Esophagus squamous epithelium (tissue), 4 donors: ENCODE results near the gene REL.

ENCODE experiments used
- POLR2A ChIP-seq, 4 donors: fragments of 450-650 bp; IDR thresholded peaks; one replicate each; pipeline ENCODE4 v1.6.1; 2017; ENCODE audit warnings: antibody characterized with exemption in 4 of 4, mild to moderate bottlenecking in 4 of 4, moderate library complexity in 3 of 4
- TF ChIP-seq, protein P1 (sequence below), 6 experiments: fragments of 450-650 bp in 4 of 6; fragments of 200-600 bp in 2 of 6; sonication (generic) in 2 of 6; IDR thresholded peaks; one replicate each; pipeline ENCODE4 v1.5.1; 2016 to 2019; ENCODE audit warnings: antibody characterized with exemption in 6 of 6, mild to moderate bottlenecking in 4 of 6, moderate library complexity in 4 of 6

DNA sequence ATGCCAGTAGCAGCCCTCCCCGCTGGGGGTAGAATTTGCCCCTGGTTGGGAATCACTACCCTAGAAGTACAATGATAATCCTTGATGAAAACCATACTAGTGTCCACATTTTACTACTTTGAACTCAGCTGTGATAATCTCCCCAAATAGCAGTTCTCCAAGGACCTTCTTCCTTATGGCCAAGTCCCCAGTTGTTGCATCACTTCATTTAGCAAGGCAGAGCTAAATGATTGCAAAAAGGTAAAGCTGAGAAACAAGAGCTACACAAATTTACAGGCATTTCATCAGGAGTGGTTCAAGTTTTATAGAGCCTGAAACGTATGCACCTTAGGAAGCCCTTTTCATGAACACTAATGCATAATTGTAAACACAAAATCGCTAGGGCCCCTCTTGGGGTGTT, 44.9 kb upstream of the REL start:
- TF ChIP-seq POLR2A (IDR thresholded peaks at IDR 0.05) = no peak
- TF ChIP-seq, protein P1, sequence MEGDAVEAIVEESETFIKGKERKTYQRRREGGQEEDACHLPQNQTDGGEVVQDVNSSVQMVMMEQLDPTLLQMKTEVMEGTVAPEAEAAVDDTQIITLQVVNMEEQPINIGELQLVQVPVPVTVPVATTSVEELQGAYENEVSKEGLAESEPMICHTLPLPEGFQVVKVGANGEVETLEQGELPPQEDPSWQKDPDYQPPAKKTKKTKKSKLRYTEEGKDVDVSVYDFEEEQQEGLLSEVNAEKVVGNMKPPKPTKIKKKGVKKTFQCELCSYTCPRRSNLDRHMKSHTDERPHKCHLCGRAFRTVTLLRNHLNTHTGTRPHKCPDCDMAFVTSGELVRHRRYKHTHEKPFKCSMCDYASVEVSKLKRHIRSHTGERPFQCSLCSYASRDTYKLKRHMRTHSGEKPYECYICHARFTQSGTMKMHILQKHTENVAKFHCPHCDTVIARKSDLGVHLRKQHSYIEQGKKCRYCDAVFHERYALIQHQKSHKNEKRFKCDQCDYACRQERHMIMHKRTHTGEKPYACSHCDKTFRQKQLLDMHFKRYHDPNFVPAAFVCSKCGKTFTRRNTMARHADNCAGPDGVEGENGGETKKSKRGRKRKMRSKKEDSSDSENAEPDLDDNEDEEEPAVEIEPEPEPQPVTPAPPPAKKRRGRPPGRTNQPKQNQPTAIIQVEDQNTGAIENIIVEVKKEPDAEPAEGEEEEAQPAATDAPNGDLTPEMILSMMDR (IDR thresholded peaks at IDR 0.05) = no peak
